GM21528 (cell line): ENCODE results near the gene POU2F3.

ENCODE experiments used
- ATAC-seq: cut with Tn5 transposase; IDR thresholded peaks from one replicate; pipeline ENCODE4 v1.9.1; 2021; ENCODE audit warnings: mild to moderate bottlenecking, moderate library complexity; ENCODE audit not compliant: unreplicated experiment, low FRiP score

Gene POU2F3

DNA sequence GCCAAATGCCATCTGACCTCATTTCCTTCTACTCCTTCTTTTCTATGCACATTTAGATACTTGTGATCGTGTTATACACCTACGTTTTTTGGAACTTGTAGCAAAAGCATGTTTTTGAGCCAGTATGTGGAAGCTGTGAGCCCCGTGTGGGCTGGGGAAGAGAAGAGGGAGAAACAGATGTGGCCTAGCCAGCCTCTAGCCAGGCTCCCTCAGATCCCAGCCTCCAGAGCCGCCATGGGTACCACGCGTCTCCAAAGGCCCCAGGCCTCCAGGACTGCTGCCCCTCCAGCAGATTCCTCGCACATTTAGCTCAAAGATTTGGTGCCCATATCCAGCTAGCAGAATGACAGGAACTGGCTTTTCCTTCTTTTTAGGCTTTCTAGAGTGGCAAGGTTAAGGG is 68.1 kb downstream of the POU2F3 start:
- no peak for ATAC-seq

- ATAC-seq = no peak
Observed at GRCh38 chr11:120310870-120311269, 70.9 kb downstream of the POU2F3 start.

GRCh38 chr11:120314861-120315260 is 74.9 kb downstream of the POU2F3 start:
- ATAC-seq = no peak

- ATAC-seq = no peak
Observed at GRCh38 chr11:120316880-120317688, 77.1 kb downstream of the POU2F3 start.

DNA sequence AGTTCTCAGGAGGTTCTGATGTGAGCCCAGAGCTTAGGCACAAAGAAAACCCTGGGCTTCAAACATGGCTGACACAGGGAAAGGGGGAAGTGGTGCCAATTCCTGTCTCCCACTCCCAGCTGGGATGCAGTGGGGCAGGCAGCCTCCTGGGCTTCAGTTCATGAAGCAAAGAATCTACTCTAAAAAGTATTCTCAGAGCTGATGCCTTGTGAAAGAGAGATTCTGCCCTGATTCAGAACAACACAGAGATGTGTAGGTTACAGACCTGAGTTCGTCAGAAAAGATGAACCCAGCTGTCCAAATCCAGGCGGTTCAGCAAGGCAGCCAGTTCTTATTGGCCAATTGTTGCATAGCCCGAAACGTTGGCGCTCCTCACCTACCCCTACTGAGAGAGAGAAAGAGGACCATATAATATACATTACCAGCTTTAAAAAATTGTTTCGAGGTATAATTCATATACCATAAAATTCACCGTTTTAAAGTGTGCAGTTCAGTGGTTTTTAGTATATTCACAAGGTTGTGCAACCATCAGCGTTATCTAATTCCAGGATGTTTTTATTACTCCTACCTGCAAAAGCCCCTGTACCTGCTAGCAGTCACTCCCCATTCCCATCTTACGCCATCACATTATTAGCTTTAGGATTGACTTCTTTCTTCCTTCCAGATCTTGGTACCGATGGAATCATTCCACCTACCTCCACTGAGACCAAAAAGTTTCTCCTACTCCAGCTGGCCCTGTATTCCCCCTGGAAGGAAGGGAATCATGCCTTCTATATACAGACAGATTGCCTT is 77.9 kb downstream of the POU2F3 start:
- ATAC-seq = no peak

GRCh38 chr11:120318906-120319305 is 79.0 kb downstream of the POU2F3 start:
- ATAC-seq = no peak

DNA sequence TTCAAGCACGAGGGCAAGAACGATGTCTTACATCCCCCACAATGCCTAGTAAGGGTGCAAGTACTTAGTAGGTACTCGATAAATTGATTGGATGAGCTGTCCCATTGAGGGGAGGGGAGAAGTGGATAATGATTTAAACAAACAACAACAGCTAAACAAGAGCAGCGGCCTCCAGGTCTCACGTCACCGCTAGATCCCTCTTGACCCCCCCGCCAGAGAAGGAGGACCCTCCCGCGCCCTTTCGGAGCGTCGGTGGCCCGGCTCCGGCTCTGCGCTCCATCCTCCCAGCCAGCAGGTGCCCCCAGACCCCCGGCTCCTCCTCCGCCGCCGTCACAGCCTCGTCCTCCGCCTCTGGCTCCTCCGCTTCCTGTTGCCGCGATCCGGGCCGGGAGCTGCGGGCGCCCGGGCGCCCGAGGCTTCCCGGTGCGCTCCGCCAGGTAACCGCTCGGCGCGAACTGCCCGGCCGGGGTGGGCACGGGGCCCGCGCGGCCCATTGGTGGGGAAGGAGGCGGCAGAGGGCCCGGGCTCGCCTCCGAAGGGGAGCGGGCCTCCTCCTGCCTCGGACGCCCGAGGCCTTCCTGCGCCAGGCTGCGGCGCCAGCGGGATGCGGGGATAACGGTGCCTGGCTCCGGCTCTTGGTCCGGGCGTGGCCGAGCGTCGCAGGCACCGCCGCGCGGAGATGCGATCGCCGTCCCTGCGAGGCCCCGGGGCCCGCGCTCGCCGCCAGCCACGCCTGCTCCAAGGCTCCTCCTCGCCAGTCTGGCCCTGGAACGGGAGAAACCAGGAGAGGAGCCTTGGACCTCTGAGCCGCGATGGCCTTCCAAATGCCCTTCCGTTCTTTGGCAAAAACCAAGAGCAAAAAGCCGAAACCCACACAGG is 85.2 kb downstream of the POU2F3 start, which contains the start of gene TLCD5:
Gene TLCD5 (plus strand): TSS at position 368 of the 879 bp plus-strand sequence. CDS start 2,143 bp downstream, outside the sequence.
- ATAC-seq = no peak

DNA sequence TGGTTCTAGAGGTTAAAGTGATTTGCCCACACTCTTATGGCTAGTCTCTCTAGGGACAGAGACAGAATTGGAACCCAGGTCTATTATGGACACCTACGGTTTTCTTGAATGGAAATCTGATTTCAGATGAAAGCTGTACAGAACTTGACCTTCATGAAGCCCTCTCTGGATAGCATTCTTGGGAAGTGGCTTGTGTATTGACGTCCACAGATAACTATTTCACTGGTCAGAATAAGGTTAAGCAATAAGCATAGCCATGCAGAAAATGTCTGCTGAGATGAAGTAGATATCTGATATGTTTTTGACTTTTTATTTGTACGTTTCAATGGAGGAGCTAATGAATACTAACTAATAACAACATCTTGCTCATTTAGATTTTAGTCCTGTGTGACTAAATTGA is 86.3 kb downstream of the POU2F3 start:
- no peak for ATAC-seq

DNA sequence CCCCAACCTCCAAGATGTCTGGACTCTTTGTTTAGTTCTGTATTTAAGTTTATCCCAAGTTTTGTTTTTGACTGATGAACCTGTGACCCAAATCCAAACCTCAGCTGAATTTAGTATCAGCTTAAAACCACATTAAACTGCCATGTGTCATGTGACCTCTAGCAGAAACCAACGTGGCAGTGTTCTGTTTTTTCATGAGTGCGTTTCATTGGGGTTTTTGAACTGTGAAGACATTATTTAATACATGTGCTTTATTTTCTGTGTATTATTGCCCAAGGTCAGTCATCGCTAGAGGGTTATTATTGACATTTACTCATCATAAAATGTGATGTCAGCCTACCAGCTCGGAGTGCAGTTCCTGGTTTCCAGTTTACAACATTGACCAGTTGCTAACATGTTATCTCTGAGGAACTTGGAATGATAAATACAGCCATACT is 86.9 kb downstream of the POU2F3 start:
- ATAC-seq = no peak

DNA sequence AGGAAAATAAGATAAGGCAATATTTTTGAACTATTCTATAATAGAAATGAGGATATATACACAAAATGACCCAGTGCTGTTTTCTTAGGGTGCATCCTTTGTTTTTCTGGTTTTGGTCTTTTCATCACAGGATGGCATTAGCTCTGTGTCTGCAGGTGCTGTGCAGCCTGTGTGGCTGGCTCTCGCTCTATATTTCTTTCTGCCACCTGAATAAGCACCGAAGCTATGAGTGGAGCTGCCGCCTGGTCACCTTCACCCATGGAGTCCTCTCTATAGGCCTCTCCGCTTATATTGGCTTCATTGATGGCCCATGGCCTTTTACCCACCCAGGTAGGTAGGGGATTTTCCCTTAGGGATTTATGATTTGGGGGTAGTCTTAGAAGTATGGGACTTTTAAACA is 87.4 kb downstream of the POU2F3 start:
- ATAC-seq = no peak

DNA sequence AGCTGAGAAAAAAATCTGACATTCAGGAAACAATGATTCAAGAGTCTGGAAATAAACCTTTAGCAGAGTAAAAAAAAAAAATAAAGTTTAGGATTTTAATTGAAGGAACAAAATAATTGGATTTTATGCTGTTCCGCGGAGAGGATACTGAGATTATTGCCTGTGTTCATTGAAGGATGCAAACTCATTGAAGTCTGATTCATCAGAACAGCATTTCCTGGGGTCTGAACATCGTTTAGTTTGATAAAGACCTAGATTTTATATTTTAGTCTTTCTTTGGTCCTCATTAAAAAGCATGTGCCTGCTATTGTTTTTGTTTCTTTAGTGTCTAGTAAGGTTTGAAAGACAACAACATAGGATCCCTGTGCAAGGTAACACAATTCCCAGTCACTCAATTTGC is 89.6 kb downstream of the POU2F3 start:
- ATAC-seq = no peak

- ATAC-seq = no peak
Observed at GRCh38 chr11:120330045-120330444, 90.1 kb downstream of the POU2F3 start.

DNA sequence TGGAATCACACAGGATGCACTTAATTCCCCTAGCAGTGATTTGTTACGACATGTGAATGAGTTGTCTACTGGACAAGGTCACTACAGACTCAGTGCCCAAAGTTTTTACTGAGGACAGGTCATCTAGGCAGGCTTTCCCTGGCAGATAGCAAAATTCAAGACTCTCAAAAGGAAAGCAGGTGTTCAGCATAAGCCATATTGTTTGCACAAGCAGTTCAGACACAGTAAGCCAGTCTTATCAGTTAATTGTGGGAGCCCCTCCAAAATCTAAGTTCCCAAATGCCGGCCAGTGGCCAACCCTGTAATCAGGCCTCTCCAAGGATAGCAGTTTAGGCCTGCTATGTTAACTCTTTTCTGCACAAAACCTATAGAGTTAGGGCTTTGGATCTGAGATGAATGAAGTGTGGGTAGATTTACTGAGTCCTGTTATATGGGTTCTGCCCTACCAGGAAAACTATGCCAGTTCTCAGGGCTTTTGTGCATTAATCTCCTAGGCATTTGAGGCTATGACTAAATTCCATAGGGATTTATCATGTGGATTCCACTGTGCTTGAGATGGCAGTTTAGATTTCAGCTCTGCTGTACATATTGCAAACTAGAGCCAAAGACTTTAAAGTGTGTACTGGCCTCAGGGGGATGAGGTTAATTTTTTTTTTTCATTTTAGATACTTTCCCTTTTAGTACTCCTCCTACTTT is 91.5 kb downstream of the POU2F3 start:
- ATAC-seq = no peak

- ATAC-seq = no peak
Observed at GRCh38 chr11:120332822-120333716, 93.1 kb downstream of the POU2F3 start.

- ATAC-seq = no peak
Observed at GRCh38 chr11:120333801-120334200, 93.9 kb downstream of the POU2F3 start.

DNA sequence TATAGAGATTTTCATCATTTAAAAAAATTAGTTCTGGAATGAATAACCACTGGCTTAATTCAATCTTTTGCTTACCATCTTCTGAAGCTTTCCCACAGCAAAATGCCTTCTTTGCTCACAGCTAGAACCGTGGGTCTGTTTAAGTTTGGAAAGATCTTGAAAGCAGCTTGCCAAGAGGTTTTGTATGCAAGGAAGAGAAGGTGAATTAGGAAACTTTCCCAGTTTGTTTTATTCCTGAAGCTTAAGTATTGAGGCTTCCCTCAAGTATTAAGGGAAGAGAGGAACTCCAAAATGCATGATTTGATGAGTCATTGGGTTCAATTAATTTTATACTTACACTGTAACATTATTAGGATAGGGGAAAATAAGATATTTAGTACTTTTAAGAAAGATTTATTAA is 94.4 kb downstream of the POU2F3 start:
- no peak for ATAC-seq

DNA sequence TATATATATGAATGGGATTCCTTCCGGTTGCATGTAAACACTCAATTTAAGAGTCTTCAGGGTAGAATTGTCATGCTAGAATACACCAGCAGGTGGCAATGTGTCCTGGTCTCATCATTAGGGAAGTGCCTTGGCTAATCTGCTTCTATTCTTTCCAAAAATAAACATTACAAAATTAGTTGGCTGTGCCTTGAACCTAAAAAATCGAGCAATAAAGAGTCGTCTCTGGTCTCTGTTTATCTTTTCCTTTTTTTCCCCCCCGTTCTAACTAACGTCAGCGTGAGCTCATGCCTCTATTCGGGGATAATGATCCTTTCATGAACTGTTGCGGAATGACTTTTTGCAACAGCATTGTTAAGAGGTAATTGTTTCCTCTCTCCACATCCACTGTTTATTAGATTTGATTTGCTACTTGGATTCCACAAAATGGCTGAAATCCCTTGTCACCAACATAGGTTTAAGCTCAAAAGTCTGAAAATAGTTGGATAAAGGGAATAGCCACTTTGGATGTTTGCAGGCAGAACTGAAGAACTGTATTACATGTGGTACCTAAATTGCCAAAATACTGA is 95.0 kb downstream of the POU2F3 start:
- no peak for ATAC-seq

DNA sequence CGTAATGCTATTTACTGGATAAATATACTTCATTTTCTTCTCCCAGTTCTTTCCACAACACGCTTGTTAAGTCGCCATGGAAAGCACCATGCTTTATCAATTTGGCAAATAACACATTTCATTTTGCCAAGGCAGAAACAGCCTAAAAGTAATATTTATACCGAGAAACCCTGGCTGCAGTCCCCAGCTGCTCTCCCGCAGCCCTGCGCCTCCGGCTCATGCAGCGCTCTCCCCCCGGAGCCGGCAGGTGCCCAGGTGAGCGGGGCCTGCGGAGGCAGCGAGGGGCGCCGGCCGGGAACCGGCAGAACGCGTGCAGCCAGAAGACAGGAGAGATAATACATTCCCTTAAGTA is 95.6 kb downstream of the POU2F3 start:
- ATAC-seq = peak; percentile 31
